HG03354 (cell line): ENCODE data around the gene DNAJB6.

Experiments
- ATAC-seq: cut with Tn5 transposase; IDR thresholded peaks from one replicate; pipeline ENCODE4 v1.9.1; 2021; ENCODE audit warnings: mild to moderate bottlenecking; ENCODE audit not compliant: unreplicated experiment, poor library complexity, severe bottlenecking

Gene DNAJB6

GRCh38 chr7:157405914-157406810 lies 69.4 kb downstream of the DNAJB6 start:
- ATAC-seq = no peak

DNA sequence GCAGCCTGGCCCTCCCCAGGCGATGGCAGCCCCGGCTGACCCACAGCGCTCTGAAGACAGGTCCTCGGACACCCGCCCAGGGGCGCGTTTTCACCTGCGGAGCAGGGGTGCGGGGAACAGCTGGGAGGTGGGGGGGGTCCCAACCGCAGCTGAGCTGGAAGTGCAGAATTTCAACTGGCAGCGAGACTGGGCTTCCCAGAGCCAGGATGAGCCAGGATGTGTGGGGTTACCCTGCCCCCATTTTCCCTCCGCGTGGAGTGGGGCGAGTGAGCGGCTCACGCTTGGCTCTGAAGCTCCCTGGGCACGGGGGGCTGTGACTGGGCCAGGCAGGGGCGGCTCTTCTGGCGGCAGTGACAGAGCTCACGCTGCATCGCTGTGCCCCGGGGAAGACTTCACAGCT lies 70.2 kb downstream of the DNAJB6 start:
- no peak for ATAC-seq

DNA sequence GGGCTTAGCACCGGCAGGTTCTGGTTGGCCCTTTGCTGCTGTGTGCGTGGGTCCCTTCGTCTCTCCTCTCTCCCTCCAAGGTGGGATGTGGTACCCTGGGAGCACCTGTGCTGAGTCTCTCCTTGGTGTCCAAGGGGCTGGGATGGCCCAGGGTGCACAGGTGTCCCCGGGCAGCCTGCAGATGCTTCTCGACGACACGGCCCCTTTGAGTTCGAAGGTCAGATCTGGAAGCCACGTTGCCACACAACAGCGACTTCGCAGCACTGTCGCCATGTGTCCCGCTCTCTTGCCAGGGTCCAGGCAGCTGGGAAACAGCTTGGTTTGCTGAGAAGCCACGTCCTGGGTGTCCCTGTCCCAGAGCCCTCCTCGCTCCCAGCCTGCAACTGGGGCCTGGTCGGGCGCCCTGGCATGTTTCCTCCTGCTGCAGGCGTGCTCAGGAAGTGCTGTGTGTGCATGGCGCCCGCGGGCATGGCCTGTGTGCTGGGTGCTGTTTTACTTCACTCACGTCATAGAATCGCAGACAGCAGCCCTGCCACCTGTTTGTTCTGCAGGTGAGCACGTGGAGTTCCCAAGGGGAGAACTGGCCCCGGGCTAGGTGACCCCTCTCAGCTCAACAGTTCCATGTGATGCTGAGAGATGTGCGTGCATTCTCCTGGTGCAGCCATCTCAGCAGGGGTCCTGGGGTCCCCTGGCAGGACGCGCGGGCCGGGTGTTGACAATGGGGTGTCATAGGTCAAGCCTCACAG lies 70.9 kb downstream of the DNAJB6 start:
- ATAC-seq = no peak

- ATAC-seq = no peak
Measured at GRCh38 chr7:157408258-157409101, 71.7 kb downstream of the DNAJB6 start.

DNA sequence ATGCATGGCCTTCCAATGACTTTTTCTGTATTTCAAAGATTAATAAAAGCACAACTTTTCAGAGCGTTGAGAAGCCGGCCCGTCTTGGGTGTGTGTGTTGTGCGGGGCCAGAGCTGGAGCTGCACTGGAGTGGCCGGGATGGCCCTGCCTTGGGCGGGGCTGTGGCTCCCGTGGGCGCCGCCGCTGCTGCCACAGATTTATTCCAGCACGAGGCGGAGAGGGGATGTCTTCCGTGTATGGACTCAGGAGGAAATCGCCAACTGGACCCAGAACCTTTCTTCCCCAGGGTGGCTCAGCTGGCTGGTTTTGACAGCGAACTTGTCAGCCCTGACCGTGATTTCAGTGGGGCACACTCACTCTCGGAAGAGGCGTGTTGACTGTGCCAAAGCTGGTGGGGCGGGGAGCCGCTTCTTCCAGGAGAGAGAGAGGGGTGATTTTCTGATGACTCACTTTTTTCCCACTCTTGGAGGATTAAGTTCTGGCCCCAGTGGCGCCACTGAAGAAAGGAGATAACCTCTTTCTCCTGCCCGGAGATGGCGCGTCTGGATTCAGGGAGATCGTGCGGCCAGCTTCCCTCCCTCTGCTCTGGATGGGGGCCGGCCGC lies 72.4 kb downstream of the DNAJB6 start:
- ATAC-seq = no peak

- ATAC-seq = no peak
Measured at GRCh38 chr7:157409753-157410727, 73.2 kb downstream of the DNAJB6 start.

- no peak for ATAC-seq
Measured at GRCh38 chr7:157410831-157411556, 74.2 kb downstream of the DNAJB6 start.

GRCh38 chr7:157411580-157411979 lies 74.8 kb downstream of the DNAJB6 start:
- ATAC-seq = no peak

DNA sequence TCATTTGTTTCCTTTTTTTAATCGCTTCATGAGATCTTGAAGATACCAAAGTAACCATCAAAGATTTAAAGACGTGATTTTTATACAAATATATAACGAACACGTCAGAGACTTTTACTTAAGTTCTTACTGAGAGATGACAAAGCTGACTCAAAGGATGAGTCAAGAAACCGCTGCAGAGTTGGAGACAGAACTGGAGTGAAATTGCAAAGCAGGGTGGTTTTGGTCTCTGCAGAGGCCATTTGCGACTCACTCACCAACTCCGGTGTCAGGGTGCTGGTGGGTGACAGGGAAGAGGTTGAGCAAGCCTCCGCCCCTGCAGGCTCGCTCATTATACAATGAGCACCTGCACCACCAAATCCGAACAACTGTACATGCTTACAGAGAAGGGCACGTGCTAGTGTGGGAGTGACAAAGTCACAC lies 75.2 kb downstream of the DNAJB6 start:
- no peak for ATAC-seq

DNA sequence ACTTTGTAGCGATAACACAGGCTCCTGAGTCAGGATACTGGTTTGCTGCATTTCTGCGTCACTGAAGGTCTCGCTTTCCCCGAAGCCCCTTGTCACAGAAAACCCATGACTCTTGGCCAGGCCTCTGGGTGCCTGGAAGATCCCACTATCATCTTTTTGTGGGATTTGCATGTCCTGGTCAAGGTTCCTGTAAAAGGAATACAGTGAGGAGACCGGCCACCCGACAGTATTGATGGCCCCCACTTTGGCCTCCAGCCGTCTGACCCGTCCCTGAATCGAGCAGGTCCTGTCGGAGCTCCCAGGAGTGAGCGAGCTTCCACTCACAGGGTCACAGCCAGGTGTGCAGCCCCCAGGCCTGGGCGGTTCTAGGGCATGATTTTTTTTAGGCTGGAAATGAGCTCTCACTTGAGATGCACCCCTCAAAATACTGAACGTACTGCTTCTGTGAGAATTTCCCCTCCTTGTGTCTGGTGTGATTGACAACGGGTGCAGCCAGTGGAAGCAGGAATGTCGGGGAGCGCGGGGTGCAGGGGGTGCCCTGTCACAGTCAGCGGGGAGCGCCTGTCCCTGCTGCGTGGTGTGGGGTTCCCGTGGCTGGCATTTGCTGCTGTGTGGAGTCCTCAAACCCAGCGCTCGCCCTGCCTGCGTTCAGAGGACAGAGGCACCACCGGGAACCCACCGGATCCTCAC lies 75.8 kb downstream of the DNAJB6 start:
- no peak for ATAC-seq

DNA sequence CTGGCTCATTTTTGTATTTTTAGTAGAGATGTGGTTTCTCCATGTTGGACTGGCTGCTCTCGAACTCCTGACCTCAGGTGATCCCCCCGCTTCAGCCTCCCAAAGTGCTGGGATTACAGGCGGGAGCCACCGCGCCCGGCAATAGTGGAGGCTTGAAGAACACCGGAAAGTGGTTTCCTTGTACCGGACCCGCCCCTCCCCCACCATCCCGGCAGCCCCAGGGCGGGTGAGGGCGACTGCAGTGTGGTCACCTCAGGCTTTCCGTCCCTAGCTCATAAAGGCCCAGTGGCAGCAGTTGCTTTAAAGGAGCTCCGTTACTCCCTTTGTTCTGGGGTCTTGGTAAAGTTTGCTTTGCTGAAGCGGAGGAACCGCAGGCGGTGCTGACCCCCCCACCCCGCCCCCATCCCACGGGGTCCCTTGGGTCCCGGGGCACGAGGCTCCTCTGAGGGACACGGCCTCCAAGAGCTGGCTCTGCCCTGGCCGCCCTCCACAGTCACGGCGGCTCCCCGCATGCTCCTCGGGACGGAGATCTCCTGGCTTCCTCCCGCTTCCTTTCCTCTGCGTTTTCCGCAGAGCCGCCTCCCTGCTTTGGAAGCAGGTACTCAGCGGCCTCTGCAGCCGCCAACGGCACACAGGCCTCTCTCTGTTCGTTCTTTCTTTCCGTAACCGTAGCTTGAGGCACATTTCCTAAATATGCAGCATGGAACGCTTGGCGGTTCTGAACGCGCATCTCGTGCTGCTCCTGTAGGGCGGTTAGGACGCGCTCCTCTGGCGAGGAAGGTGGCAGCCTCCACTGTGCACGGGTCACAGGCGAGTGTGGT lies 77.3 kb downstream of the DNAJB6 start:
- ATAC-seq = no peak

DNA sequence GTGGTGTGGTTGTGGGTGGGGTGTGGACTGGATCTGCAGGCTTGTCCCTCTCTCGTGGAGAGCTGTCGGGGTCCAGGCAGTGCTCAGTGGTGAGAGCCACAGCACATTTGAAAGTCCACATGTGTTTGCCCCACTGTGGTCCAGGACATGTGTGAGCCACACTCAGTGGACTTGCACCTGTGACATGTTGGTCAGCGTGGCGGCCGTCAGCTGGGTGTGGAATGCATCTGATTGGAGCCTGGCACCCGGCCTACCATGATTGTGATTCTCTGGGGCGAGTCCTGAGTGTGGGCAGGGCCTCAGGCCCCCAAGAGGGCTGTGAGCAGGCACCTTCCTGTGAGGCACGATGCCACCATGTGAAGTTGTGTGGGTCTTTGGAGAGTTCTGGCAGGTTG lies 77.9 kb downstream of the DNAJB6 start:
- no peak for ATAC-seq

DNA sequence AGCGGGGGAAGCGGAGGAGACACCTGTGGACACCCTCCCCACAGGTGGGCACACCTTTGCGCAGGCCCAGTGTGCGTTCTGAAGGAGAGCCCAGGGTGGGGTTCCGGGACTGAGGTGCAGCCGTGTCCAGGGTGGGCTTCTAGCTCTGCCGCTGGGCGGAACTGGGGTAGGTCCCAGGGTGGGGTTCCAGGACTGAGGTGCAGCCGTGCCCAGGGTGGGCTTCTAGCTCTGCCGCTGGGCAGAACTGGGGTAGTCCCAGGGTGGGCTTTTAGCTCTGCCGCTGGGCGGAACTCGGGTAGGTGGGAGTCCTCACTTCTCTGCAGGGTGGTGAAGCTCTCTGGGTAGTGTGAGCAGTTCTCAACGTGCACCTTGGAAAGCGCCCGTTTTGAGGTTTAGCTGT lies 78.7 kb downstream of the DNAJB6 start:
- ATAC-seq = no peak

DNA sequence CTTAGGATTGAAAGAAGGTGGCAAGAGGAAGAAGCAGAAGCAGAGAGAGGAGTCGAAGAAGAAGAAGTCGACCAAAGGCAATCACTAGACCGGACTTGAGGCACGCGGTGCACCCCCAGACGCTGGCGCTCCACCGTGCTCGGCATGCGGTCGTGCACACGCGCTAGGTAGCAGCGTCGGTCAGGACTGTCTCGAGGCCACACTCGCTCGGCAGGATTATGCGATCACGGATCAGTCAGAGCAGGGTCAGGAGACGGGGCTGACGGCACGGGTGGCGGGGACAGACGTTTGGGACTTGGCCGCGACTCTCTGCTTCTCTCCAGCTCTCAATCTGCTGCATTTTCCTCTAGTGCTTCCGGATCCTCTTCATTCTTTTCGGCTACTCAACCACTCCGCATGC lies 79.2 kb downstream of the DNAJB6 start:
- ATAC-seq = no peak

GRCh38 chr7:157418204-157419034 lies 81.6 kb downstream of the DNAJB6 start:
- ATAC-seq = no peak

DNA sequence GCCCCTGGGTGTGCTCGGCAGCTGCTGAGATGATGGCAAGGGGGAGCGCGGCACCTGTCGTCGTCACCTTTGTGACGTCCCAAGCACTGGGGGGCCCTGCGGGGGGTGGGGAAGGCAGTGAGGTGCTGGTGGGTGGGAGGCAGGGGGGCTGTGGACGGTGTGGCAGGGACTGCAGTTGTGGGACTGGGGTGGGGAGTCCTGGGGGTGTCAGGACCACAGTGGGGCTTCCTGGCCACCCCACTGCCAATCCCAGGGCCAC lies 82.2 kb downstream of the DNAJB6 start:
- no peak for ATAC-seq
